NCI-H524 (cell line): Measurements from ENCODE around the gene FGFR2.

Experiments used
- DNase-seq, 2 experiments: peaks; one replicate each; lab custom pipeline; 2025; lab: John Stamatoyannopoulos, UW

The FGFR2 gene

GRCh38 chr10:121610798-121611323 is 12.6 kb upstream of the FGFR2 start:
- DNase-seq, result no peak

GRCh38 chr10:121609426-121610380 is 11.5 kb upstream of the FGFR2 start:
- DNase-seq, result no peak

GRCh38 chr10:121608469-121609190 is 10.4 kb upstream of the FGFR2 start:
- DNase-seq, result peak in 1 of 2 experiments; percentile 13

- DNase-seq, result no peak
Measured at GRCh38 chr10:121607310-121608055, 9.2 kb upstream of the FGFR2 start.

GRCh38 chr10:121605708-121606107 is 7.5 kb upstream of the FGFR2 start:
- DNase-seq, result no peak

- no peak for DNase-seq
Measured at GRCh38 chr10:121601458-121601857, 3.2 kb upstream of the FGFR2 start.

- peak in 1 of 2 experiments; percentile 43 for DNase-seq
Measured at GRCh38 chr10:121600611-121601010, 2.4 kb upstream of the FGFR2 start.

- DNase-seq, result no peak
Measured at GRCh38 chr10:121599947-121600346, 1.7 kb upstream of the FGFR2 start.

- peak in 1 of 2 experiments; percentile 24 for DNase-seq
Measured at GRCh38 chr10:121597504-121598262, 561 bp downstream of the FGFR2 start.

- peak in 1 of 2 experiments; percentile 45 for DNase-seq
Measured at GRCh38 chr10:121596689-121597503, 1.3 kb downstream of the FGFR2 start.

GRCh38 chr10:121595806-121596688 is 2.2 kb downstream of the FGFR2 start:
- DNase-seq, result no peak

GRCh38 chr10:121595351-121595805 is 2.9 kb downstream of the FGFR2 start:
- no peak for DNase-seq

- no peak for DNase-seq
Measured at GRCh38 chr10:121594623-121595350, 3.5 kb downstream of the FGFR2 start.

GRCh38 chr10:121594076-121594475 is 4.2 kb downstream of the FGFR2 start:
- DNase-seq, result no peak

- DNase-seq, result peak in 1 of 2 experiments; percentile 43
Measured at GRCh38 chr10:121593281-121594075, 4.8 kb downstream of the FGFR2 start.

- peak; percentile 75 to 85 for DNase-seq
Measured at GRCh38 chr10:121592155-121592890, 5.9 kb downstream of the FGFR2 start.

- DNase-seq, result no peak
Measured at GRCh38 chr10:121591186-121591585, 7.1 kb downstream of the FGFR2 start.
